HCT116 (cell line): Measurements from ENCODE around the gene GGTLC2. TPM values are rescaled to one million over a fixed set of nuclear protein-coding genes. Genes with fewer than 3 reads are reported as not detected.
"Not testable (repeated sequence)": the region's sequence is repeated elsewhere in the genome, so short reads cannot be mapped to it uniquely, and the experiment has no call there.

Source experiments
- ATAC-seq: fragments of 200-7000 bp; cut with Tn5 transposase; 2 replicates; pipeline ENCODE4 v1.9.1; 2020; ENCODE audit warnings: mild to moderate bottlenecking, moderate library complexity
- BruUV-seq: library from RNA; stranded (reverse); fragments of 400-500 nt; replicated peaks from 2 replicates; lab custom pipeline; 2021; lab: Mats Ljungman, UMichigan
- CTCF ChIA-PET: fragments of 300-600 bp; sonication (Branson Sonifier 250); formaldehyde crosslinking; loops from one replicate; lab custom pipeline; 2021; ENCODE audit warnings: antibody characterized with exemption; lab: Charles Lee
- POLR2A ChIA-PET: fragments of 300-600, 350-600 bp; sonication (Branson Sonifier 250); formaldehyde crosslinking; loops from one replicate; lab custom pipeline; 2021; ENCODE audit warnings: antibody characterized with exemption; lab: Charles Lee
- RAD21 ChIA-PET, 2 experiments: fragments of 300-600 bp; sonication (Branson Sonifier 250); formaldehyde crosslinking; loops; one replicate each; lab custom pipeline; 2023; ENCODE audit warnings: low total read pairs in 2 of 2; ENCODE audit not compliant: uncharacterized antibody in 2 of 2, unreplicated experiment in 2 of 2, low non-redundant PET in 1 of 2; lab: Charles Lee
- DNase-seq: peaks from one replicate; pipeline ENCODE4 v3.0.0-alpha.2; 2010; ENCODE audit warnings: low read depth, low spot score
- H2AFZ ChIP-seq: fragments of 200-600 bp; shearing (Covaris generic), sonication (generic); 2 replicates; pipeline ENCODE4 v1.6.1; 2017; ENCODE audit warnings: low read depth, mixed run types, mixed read lengths, antibody characterized with exemption, low read length; ENCODE audit not compliant: poor library complexity, severe bottlenecking
- H3K27ac ChIP-seq: 2 replicates; pipeline ENCODE4 v1.5.1; 2012; ENCODE audit warnings: low read depth, low read length
- H3K27me3 ChIP-seq: fragments of 200-600 bp; sonication (generic); 2 replicates; pipeline ENCODE4 v1.6.1; 2016; ENCODE audit warnings: mixed run types, low read length, mixed read lengths; ENCODE audit not compliant: insufficient read depth
- H3K36me3 ChIP-seq, 2 experiments: fragments of 200-500 bp in 1 of 2; fragments of 200-600 bp in 1 of 2; sonication (Bioruptor generic) in 1 of 2; sonication (generic) in 1 of 2; 2 replicates each; pipeline versions ENCODE4 v1.5.1 to v1.6.1; 2014 to 2016; ENCODE audit warnings: low read length in 2 of 2, inconsistent platforms in 1 of 2, mixed read lengths in 1 of 2, mixed run types in 1 of 2; ENCODE audit not compliant: insufficient read depth in 2 of 2, control insufficient read depth in 1 of 2
- H3K4me1 ChIP-seq, 2 experiments: fragments of 200-600 bp in 1 of 2; sonication (generic) in 1 of 2; 2 replicates each; pipeline versions ENCODE4 v1.5.1 to v1.6.1; 2012 to 2017; ENCODE audit warnings: low read length in 2 of 2, inconsistent platforms in 1 of 2, mild to moderate bottlenecking in 1 of 2, mixed read lengths in 1 of 2, mixed run types in 1 of 2, moderate library complexity in 1 of 2; ENCODE audit not compliant: insufficient read depth in 2 of 2, control insufficient read depth in 1 of 2
- H3K4me2 ChIP-seq: fragments of 200-600 bp; sonication (generic); 2 replicates; pipeline ENCODE4 v1.6.1; 2017; ENCODE audit warnings: mixed run types, low read length, mixed read lengths
- H3K4me3 ChIP-seq, 2 experiments: fragments of 200-600 bp in 1 of 2; sonication (generic) in 1 of 2; replicated peaks in 1 of 2; 2 replicates each; pipeline ENCODE4 v1.5.1; 2011 to 2016; ENCODE audit warnings: low read length in 2 of 2, control low read depth in 1 of 2, low read depth in 1 of 2, mild to moderate bottlenecking in 1 of 2, mixed read lengths in 1 of 2, mixed run types in 1 of 2
- H3K79me2 ChIP-seq: fragments of 200-600 bp; sonication (generic); 2 replicates; pipeline ENCODE4 v1.6.1; 2017; ENCODE audit warnings: mild to moderate bottlenecking, mixed run types, low read length, moderate library complexity, mixed read lengths; ENCODE audit not compliant: insufficient read depth
- H3K9ac ChIP-seq: fragments of 200-600 bp; sonication (generic); 2 replicates; pipeline ENCODE4 v1.6.1; 2016; ENCODE audit warnings: low read length, mixed read lengths
- H3K9me2 ChIP-seq: fragments of 200-600 bp; sonication (generic), shearing (Covaris generic); 2 replicates; pipeline ENCODE4 v1.6.1; 2017; ENCODE audit warnings: mixed run types, mild to moderate bottlenecking, moderate library complexity; ENCODE audit not compliant: insufficient read depth
- H3K9me3 ChIP-seq, 2 experiments: fragments of 200-500 bp in 1 of 2; fragments of 200-600 bp in 1 of 2; sonication (Bioruptor generic) in 1 of 2; sonication (generic) in 1 of 2; 2 replicates each; pipeline ENCODE4 v1.6.1; 2014 to 2017; ENCODE audit warnings: low read length in 2 of 2, mixed read lengths in 2 of 2, inconsistent platforms in 1 of 2, low read depth in 1 of 2, mild to moderate bottlenecking in 1 of 2, mixed run types in 1 of 2, moderate library complexity in 1 of 2; ENCODE audit not compliant: control insufficient read depth in 1 of 2, insufficient read depth in 1 of 2
- H4K20me1 ChIP-seq: fragments of 200-600 bp; sonication (generic), shearing (Covaris generic); 2 replicates; pipeline ENCODE4 v1.6.1; 2017; ENCODE audit warnings: mixed run types, mild to moderate bottlenecking, moderate library complexity; ENCODE audit not compliant: insufficient read depth
- EZH2 ChIP-seq: fragments of 200-600 bp; sonication (generic); IDR thresholded peaks from 2 replicates; pipeline ENCODE4 v1.6.1; 2017; ENCODE audit warnings: antibody characterized with exemption, mixed run types
- POLR2A ChIP-seq: IDR thresholded peaks from 2 replicates; pipeline ENCODE4 v1.7.0; 2011; ENCODE audit warnings: borderline replicate concordance; ENCODE audit not compliant: insufficient read depth, insufficient read length; ENCODE audit errors: extremely low read depth
- POLR2AphosphoS5 ChIP-seq: IDR thresholded peaks from 2 replicates; pipeline ENCODE4 v1.6.1; 2011; ENCODE audit warnings: mild to moderate bottlenecking, low read depth, low read length, moderate library complexity
- REST ChIP-seq: IDR thresholded peaks from 2 replicates; pipeline ENCODE4 v1.6.1; 2012; ENCODE audit warnings: low read depth
- ZFX ChIP-seq: fragments of 450-650 bp; IDR thresholded peaks from 2 replicates; pipeline ENCODE4 v1.6.1; 2017
- ZNF274 ChIP-seq: fragments of 200-500 bp; sonication (Bioruptor generic); IDR thresholded peaks from 2 replicates; pipeline ENCODE4 v1.6.1; 2014; ENCODE audit warnings: mild to moderate bottlenecking, low read depth, low read length, inconsistent platforms
- intact Hi-C: fragments of 100-400 bp; cut with micrococcal nuclease; formaldehyde crosslinking; loops from 2 replicates; pipeline ENCODE4 v1.10.0; 2022
- total RNA-seq: library from RNA; stranded (reverse); gene quantifications from one replicate; pipeline ENCODE4 v1.2.1, GENCODE V29; 2021; ENCODE audit not compliant: unreplicated experiment

GGTLC2 gene
- total RNA-seq, 1 experiment from 2014 or later: not detected

GRCh38 chr22:22685586-22685985 lies 41.2 kb downstream of the GGTLC2 start:
- H3K27ac ChIP-seq: no peak overlapping the region
- TF ChIP-seq ZNF274 (no peak), POLR2AphosphoS5 (no peak), REST (no peak), ZFX (no peak), EZH2 (no peak), POLR2A (no peak)
- TF ChIP-seq, all 23 proteins: peak for 0
- CTCF ChIA-PET: interaction anchor here (0.7 to 3.6 kb wide), 13 partner anchors 8 to 222 kb away, joined by 3 to 26 read pairs (median 6); no protein-coding TSS in a partner anchor
- H3K4me2 ChIP-seq: no peak overlapping the region
- no peak for ATAC-seq
- no peaks in the 10 kb centered on the region for H3K9me3 ChIP-seq
- no peaks in the 10 kb centered on the region for H4K20me1 ChIP-seq
- no peaks in the 10 kb centered on the region for H3K27me3 ChIP-seq
- H3K9ac ChIP-seq: no peak overlapping the region
- H3K4me1 ChIP-seq: no peaks in the 10 kb centered on the region
- POLR2A ChIA-PET: no interaction called here
- H2AFZ ChIP-seq: no peak overlapping the region
- DNase-seq: no peak
- intact Hi-C loops: no loop called here
- H3K79me2 ChIP-seq: no peaks in the 10 kb centered on the region
- BruUV-seq: no TSS peak
- no peak overlapping the region for H3K4me3 ChIP-seq
- RAD21 ChIA-PET: interaction anchor here in 1 of 2 experiments (1.4 kb wide), 1 partner anchor 19 kb away, joined by 7 read pairs; no protein-coding TSS in a partner anchor
- H3K36me3 ChIP-seq: no peaks in the 10 kb centered on the region
- no peaks in the 10 kb centered on the region for H3K9me2 ChIP-seq

GRCh38 chr22:22686202-22687115 lies 42.0 kb downstream of the GGTLC2 start:
- POLR2A ChIA-PET, ATAC-seq, intact Hi-C loops: not testable (repeated sequence)

More at GRCh38 chr22:22686202-22687115, 42.0 kb downstream of the GGTLC2 start:
- H3K4me3 ChIP-seq, RAD21 ChIA-PET, H2AFZ ChIP-seq, H3K9me3 ChIP-seq, H3K4me1 ChIP-seq, H3K4me2 ChIP-seq, BruUV-seq, H3K36me3 ChIP-seq, H3K9ac ChIP-seq, H3K27me3 ChIP-seq, DNase-seq, H4K20me1 ChIP-seq, H3K27ac ChIP-seq, H3K79me2 ChIP-seq, H3K9me2 ChIP-seq: not testable (repeated sequence)
- CTCF ChIA-PET: interaction anchor here (0.8 to 3.6 kb wide), 6 partner anchors 16 to 223 kb away, joined by 3 to 26 read pairs (median 5); no protein-coding TSS in a partner anchor
